PC-9 (cell line): ENCODE data around the gene NECTIN3. TPM values are rescaled to one million over a fixed set of nuclear protein-coding genes. Genes with fewer than 3 reads are reported as not detected.

Source experiments
- BruUV-seq: library from RNA; stranded (reverse); fragments of 400-500 nt; replicated peaks from 2 replicates; lab custom pipeline; 2021; lab: Mats Ljungman, UMichigan
- CTCF ChIA-PET: fragments of 300-600 bp; sonication (Branson Sonifier 250); formaldehyde crosslinking; loops from one replicate; lab custom pipeline; 2022; ENCODE audit warnings: antibody characterized with exemption; lab: Charles Lee
- POLR2A ChIA-PET: fragments of 300-600 bp; sonication (Branson Sonifier 250); formaldehyde crosslinking; loops from one replicate; lab custom pipeline; 2022; ENCODE audit warnings: antibody characterized with exemption; ENCODE audit not compliant: unreplicated experiment; lab: Charles Lee
- DNase-seq, 2 experiments: peaks; one replicate each; pipeline versions ENCODE4 v3.0.0 to v3.0.0-alpha.2; 2015 to 2022; ENCODE audit warnings: mixed read lengths in 1 of 2
- H2AFZ ChIP-seq: fragments of 200-600 bp; sonication (generic); 2 replicates; pipeline ENCODE4 v1.8.1; 2017; ENCODE audit warnings: antibody characterized with exemption
- H3F3A ChIP-seq: fragments of 200-600 bp; sonication (generic); 2 replicates; pipeline ENCODE4 v1.8.1; 2017; ENCODE audit warnings: antibody characterized with exemption, mild to moderate bottlenecking, low read depth; ENCODE audit not compliant: insufficient read depth
- H3K27ac ChIP-seq: fragments of 200-600 bp; sonication (generic); 2 replicates; pipeline ENCODE4 v1.6.1; 2016; ENCODE audit warnings: mixed run types
- H3K27me3 ChIP-seq: fragments of 200-600 bp; sonication (generic); 2 replicates; pipeline ENCODE4 v1.6.1; 2016; ENCODE audit warnings: low read depth, mixed run types; ENCODE audit not compliant: insufficient read depth
- H3K36me3 ChIP-seq: fragments of 200-600 bp; sonication (generic); 2 replicates; pipeline ENCODE4 v1.6.1; 2016; ENCODE audit warnings: low read depth, mixed run types
- H3K4me1 ChIP-seq: fragments of 200-600 bp; sonication (generic); replicated peaks from 2 replicates; pipeline ENCODE4 v1.6.1; 2016; ENCODE audit warnings: mixed run types; ENCODE audit not compliant: insufficient read depth
- H3K4me2 ChIP-seq: fragments of 200-600 bp; sonication (generic); 2 replicates; pipeline ENCODE4 v1.6.1; 2017; ENCODE audit warnings: mixed run types
- H3K4me3 ChIP-seq: fragments of 200-600 bp; sonication (generic); 2 replicates; pipeline ENCODE4 v1.6.1; 2016; ENCODE audit warnings: mixed run types
- H3K79me2 ChIP-seq: fragments of 200-600 bp; sonication (generic); 2 replicates; pipeline ENCODE4 v1.6.1; 2017; ENCODE audit warnings: low read depth, mixed run types
- H3K9me2 ChIP-seq: fragments of 200-600 bp; sonication (generic); 2 replicates; pipeline ENCODE4 v1.8.1; 2017; ENCODE audit warnings: mild to moderate bottlenecking; ENCODE audit not compliant: insufficient read depth
- H3K9me3 ChIP-seq: fragments of 200-600 bp; sonication (generic); 2 replicates; pipeline ENCODE4 v1.8.1; 2016; ENCODE audit warnings: low read depth; ENCODE audit not compliant: insufficient read depth
- H4K20me1 ChIP-seq: fragments of 200-600 bp; sonication (generic); 2 replicates; pipeline ENCODE4 v1.8.1; 2017; ENCODE audit not compliant: insufficient read depth
- EZH2 ChIP-seq: fragments of 200-600 bp; sonication (generic); IDR thresholded peaks from 2 replicates; pipeline ENCODE4 v1.8.0; 2017; ENCODE audit warnings: antibody characterized with exemption, low read depth
- intact Hi-C: fragments of 100-400 bp; cut with micrococcal nuclease; formaldehyde crosslinking; loops from one replicate; pipeline ENCODE4 v1.10.0; 2022; ENCODE audit not compliant: unreplicated experiment
- total RNA-seq: library from RNA; stranded (reverse); gene quantifications from 2 replicates; pipeline ENCODE4 v1.2.3, GENCODE V29; 2021
- TF ChIP-seq, protein P1 (sequence below): fragments of 200-600 bp; sonication (generic); conservative IDR thresholded peaks from 2 replicates; pipeline ENCODE4 v1.6.1; 2017; ENCODE audit warnings: mixed run types, antibody characterized with exemption, mild to moderate bottlenecking, moderate library complexity

The NECTIN3 gene
- total RNA-seq, 1 experiment from 2014 or later, result 11.9 TPM

DNA sequence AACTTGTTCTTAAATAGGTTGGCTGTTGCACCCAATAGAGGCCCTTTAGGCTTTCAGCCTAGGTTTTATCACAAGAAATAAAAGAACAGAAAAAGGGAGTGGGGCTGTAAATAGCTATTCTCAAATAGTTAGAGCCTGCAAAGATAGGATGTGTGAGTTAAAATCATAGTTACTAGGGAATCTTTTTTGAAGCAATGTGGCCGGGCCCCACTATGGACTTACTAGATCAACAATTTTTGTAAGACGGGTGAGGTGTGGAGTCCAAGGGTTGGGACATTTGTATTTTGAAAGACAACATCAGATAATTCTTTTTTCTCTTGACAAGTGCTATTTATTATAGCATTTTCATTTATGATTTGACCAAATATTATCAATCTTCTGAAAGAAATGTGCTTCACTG is 5.8 kb downstream of the NECTIN3 start:
- Histone ChIP-seq H3K4me3 (no peak overlapping the region), H3K27ac (no peak overlapping the region), H3K36me3 (no peaks in the 10 kb centered on the region), H3F3A (no peaks in the 10 kb centered on the region), H3K9me2 (no peaks in the 10 kb centered on the region; the same call in 1 of the 2 replicates), H3K4me1 (peaks cover 8% of the 10 kb centered on the region), H3K9me3 (no peaks in the 10 kb centered on the region), H3K79me2 (no peaks in the 10 kb centered on the region), H3K4me2 (no peak overlapping the region), H2AFZ (no peak overlapping the region), H3K27me3 (peaks cover 26% of the 10 kb centered on the region), H4K20me1 (no peaks in the 10 kb centered on the region)
- POLR2A ChIA-PET, result no interaction called here
- no peak for TF ChIP-seq EZH2
- TF ChIP-seq, protein P1, sequence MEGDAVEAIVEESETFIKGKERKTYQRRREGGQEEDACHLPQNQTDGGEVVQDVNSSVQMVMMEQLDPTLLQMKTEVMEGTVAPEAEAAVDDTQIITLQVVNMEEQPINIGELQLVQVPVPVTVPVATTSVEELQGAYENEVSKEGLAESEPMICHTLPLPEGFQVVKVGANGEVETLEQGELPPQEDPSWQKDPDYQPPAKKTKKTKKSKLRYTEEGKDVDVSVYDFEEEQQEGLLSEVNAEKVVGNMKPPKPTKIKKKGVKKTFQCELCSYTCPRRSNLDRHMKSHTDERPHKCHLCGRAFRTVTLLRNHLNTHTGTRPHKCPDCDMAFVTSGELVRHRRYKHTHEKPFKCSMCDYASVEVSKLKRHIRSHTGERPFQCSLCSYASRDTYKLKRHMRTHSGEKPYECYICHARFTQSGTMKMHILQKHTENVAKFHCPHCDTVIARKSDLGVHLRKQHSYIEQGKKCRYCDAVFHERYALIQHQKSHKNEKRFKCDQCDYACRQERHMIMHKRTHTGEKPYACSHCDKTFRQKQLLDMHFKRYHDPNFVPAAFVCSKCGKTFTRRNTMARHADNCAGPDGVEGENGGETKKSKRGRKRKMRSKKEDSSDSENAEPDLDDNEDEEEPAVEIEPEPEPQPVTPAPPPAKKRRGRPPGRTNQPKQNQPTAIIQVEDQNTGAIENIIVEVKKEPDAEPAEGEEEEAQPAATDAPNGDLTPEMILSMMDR, result no peak
- CTCF ChIA-PET, result no interaction called here
- intact Hi-C loops, result loop anchor here (10.0 kb wide), 5 partner anchors 263 to 1803 kb away; no protein-coding TSS in a partner anchor
- no TSS peak for BruUV-seq
- no peak for DNase-seq

DNA sequence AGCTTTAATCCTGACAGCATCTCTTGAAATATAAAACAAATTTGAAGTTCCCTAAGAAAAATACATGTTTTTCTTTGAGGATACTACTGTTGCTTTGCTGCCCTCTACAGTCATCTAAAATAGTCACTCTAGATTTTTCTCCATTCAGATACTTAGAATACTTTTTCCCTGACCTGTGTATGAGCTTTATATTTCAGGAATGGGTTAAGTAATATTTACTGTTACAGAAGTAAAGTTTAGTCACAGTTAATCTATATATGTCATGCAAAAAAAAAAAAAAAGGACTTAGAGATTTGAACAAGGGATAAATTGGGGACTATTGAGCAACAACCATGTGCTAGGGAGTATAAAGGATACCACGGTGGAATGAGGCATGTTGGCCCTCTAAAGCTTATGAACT is 8.8 kb downstream of the NECTIN3 start:
- H3K9me2 ChIP-seq, result no peaks in the 10 kb centered on the region; the same call in 1 of the 2 replicates
- POLR2A ChIA-PET, result no interaction called here
- H3K36me3 ChIP-seq, result no peaks in the 10 kb centered on the region
- intact Hi-C loops, result loop anchor here (1.0 to 2.0 kb wide), 3 partner anchors 585 to 1548 kb away; no protein-coding TSS in a partner anchor
- H3F3A ChIP-seq, result no peaks in the 10 kb centered on the region
- H2AFZ ChIP-seq, result no peak overlapping the region
- TF ChIP-seq, protein P1, result peak; percentile 78
- TF ChIP-seq EZH2, result no peak
- no peaks in the 10 kb centered on the region for H3K4me1 ChIP-seq
- no peaks in the 10 kb centered on the region for H3K27me3 ChIP-seq
- H3K9me3 ChIP-seq, result no peaks in the 10 kb centered on the region
- no peak overlapping the region for H3K4me3 ChIP-seq
- no peak overlapping the region for H3K4me2 ChIP-seq
- H3K27ac ChIP-seq, result no peak overlapping the region
- CTCF ChIA-PET, result interaction anchor here (0.5 to 1.3 kb wide), 10 partner anchors 158 to 1561 kb away, joined by 3 to 15 read pairs (median 4); no protein-coding TSS in a partner anchor
- H3K79me2 ChIP-seq, result no peaks in the 10 kb centered on the region
- BruUV-seq, result no TSS peak
- H4K20me1 ChIP-seq, result no peaks in the 10 kb centered on the region
- DNase-seq, result no peak

DNA sequence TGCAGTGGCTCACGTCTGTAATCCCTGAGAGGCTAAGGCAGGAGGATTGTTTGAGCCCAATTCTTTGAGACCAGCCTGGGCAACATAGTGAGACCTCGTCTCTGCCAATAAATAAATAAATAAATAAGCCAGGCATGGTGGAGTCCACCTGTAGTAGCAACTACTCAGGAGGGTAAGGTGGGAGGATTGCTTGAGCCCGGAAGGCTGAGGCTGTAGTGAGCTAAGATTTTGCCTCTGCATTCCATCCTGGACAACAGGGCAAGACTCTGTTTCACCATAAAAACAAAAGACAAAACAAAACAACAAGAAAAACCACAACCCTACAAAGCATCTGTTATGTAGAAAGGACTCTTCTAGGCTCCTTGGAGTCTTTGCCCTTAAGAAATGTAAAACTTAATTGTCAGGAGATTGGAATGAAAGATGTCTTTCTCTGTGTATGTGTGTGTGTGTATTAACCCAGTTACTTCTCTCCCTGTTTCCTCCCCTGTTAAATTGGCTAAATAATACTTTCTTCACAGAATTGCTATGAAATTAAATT is 9.5 kb downstream of the NECTIN3 start:
- Histone ChIP-seq H3K4me3 (no peak overlapping the region), H3K9me2 (no peaks in the 10 kb centered on the region; the same call in 1 of the 2 replicates), H3K27ac (no peak overlapping the region), H3K27me3 (no peaks in the 10 kb centered on the region), H3K79me2 (no peaks in the 10 kb centered on the region), H2AFZ (no peak overlapping the region), H3F3A (no peaks in the 10 kb centered on the region), H3K9me3 (no peaks in the 10 kb centered on the region), H3K36me3 (no peaks in the 10 kb centered on the region), H3K4me2 (no peak overlapping the region), H4K20me1 (no peaks in the 10 kb centered on the region), H3K4me1 (no peaks in the 10 kb centered on the region)
- TF ChIP-seq EZH2, result no peak
- TF ChIP-seq, protein P1, result no peak
- ChIA-PET CTCF (interaction anchor here (0.5 to 1.3 kb wide), 4 partner anchors 158 to 1549 kb away, joined by 3 to 5 read pairs (median 4); no protein-coding TSS in a partner anchor), POLR2A (no interaction called here)
- intact Hi-C loops, result loop anchor here (2.0 kb wide), 1 partner anchor 1348 kb away; no protein-coding TSS in a partner anchor
- DNase-seq, result no peak
- no TSS peak for BruUV-seq
